BLaER1 (cell line): ENCODE results near the gene CIT.

ENCODE experiments used
- H3K27ac ChIP-seq: shearing (Covaris generic); formaldehyde crosslinking; 2 replicates; pipeline ENCODE4 v1.8.1; 2022
- H3K27me3 ChIP-seq: shearing (Covaris generic); formaldehyde crosslinking; 2 replicates; pipeline ENCODE4 v1.8.1; 2022
- H3K36me3 ChIP-seq: shearing (Covaris generic); formaldehyde crosslinking; 2 replicates; pipeline ENCODE4 v1.8.1; 2022
- H3K4me1 ChIP-seq: shearing (Covaris generic); formaldehyde crosslinking; 2 replicates; pipeline ENCODE4 v1.8.1; 2022
- H3K4me2 ChIP-seq: shearing (Covaris generic); formaldehyde crosslinking; 2 replicates; pipeline ENCODE4 v1.8.1; 2022
- H3K4me3 ChIP-seq: shearing (Covaris generic); formaldehyde crosslinking; 2 replicates; pipeline ENCODE4 v1.8.1; 2022
- H3K9ac ChIP-seq: shearing (Covaris generic); formaldehyde crosslinking; 2 replicates; pipeline ENCODE4 v1.8.1; 2022
- H3K9me3 ChIP-seq: shearing (Covaris generic); formaldehyde crosslinking; 2 replicates; pipeline ENCODE4 v1.8.1; 2022
- H4K20me1 ChIP-seq: shearing (Covaris generic); formaldehyde crosslinking; 2 replicates; pipeline ENCODE4 v1.8.1; 2022
- Cebpa-rat ChIP-seq: shearing (Covaris generic); IDR thresholded peaks from 2 replicates; pipeline ENCODE4 v1.8.1; 2022

CIT gene

GRCh38 chr12:119781804-119782203 is 95.3 kb downstream of the CIT start:
- no peak overlapping the region for H3K4me3 ChIP-seq
- H3K4me1 ChIP-seq = no peaks in the 10 kb centered on the region
- H3K9me3 ChIP-seq = no peaks in the 10 kb centered on the region
- no peaks in the 10 kb centered on the region for H3K27me3 ChIP-seq
- no peaks in the 10 kb centered on the region for H4K20me1 ChIP-seq
- H3K36me3 ChIP-seq = peaks cover 98% of the 10 kb centered on the region
- H3K9ac ChIP-seq = no peak overlapping the region
- no peak overlapping the region for H3K4me2 ChIP-seq
- TF ChIP-seq Cebpa-rat = no peak
- no peak overlapping the region for H3K27ac ChIP-seq

- H3K9me3 ChIP-seq = no peaks in the 10 kb centered on the region
- H3K27ac ChIP-seq = no peak overlapping the region
- no peaks in the 10 kb centered on the region for H4K20me1 ChIP-seq
- no peak overlapping the region for H3K9ac ChIP-seq
- no peak overlapping the region for H3K4me2 ChIP-seq
- no peak for TF ChIP-seq Cebpa-rat
- no peak overlapping the region for H3K4me3 ChIP-seq
- peaks cover 98% of the 10 kb centered on the region for H3K36me3 ChIP-seq
- H3K27me3 ChIP-seq = no peaks in the 10 kb centered on the region
- no peaks in the 10 kb centered on the region for H3K4me1 ChIP-seq
Observed at GRCh38 chr12:119780786-119781434, 96.2 kb downstream of the CIT start.

- Histone ChIP-seq H3K4me1 (no peaks in the 10 kb centered on the region), H3K27ac (no peak overlapping the region), H3K9ac (no peak overlapping the region), H4K20me1 (no peaks in the 10 kb centered on the region), H3K9me3 (no peaks in the 10 kb centered on the region), H3K4me3 (no peak overlapping the region), H3K27me3 (no peaks in the 10 kb centered on the region), H3K4me2 (no peak overlapping the region), H3K36me3 (peaks cover 97% of the 10 kb centered on the region)
- no peak for TF ChIP-seq Cebpa-rat
Observed at GRCh38 chr12:119775246-119775895, 101.7 kb downstream of the CIT start.

- Histone ChIP-seq H3K27me3 (no peaks in the 10 kb centered on the region), H3K9me3 (no peaks in the 10 kb centered on the region), H3K4me3 (no peak overlapping the region), H4K20me1 (no peaks in the 10 kb centered on the region), H3K9ac (no peak overlapping the region), H3K27ac (no peak overlapping the region), H3K36me3 (peaks cover 93% of the 10 kb centered on the region), H3K4me2 (no peak overlapping the region), H3K4me1 (no peaks in the 10 kb centered on the region)
- TF ChIP-seq Cebpa-rat = no peak
Observed at GRCh38 chr12:119772431-119772830, 104.7 kb downstream of the CIT start.

GRCh38 chr12:119770146-119770545 is 107.0 kb downstream of the CIT start:
- no peak overlapping the region for H3K27ac ChIP-seq
- H4K20me1 ChIP-seq = no peaks in the 10 kb centered on the region
- H3K4me2 ChIP-seq = no peak overlapping the region
- H3K4me3 ChIP-seq = no peak overlapping the region
- H3K9me3 ChIP-seq = no peaks in the 10 kb centered on the region
- no peak overlapping the region for H3K9ac ChIP-seq
- H3K27me3 ChIP-seq = no peaks in the 10 kb centered on the region
- no peak for TF ChIP-seq Cebpa-rat
- H3K36me3 ChIP-seq = peaks cover 92% of the 10 kb centered on the region
- no peaks in the 10 kb centered on the region for H3K4me1 ChIP-seq

- H3K27me3 ChIP-seq = no peaks in the 10 kb centered on the region
- no peak overlapping the region for H3K4me2 ChIP-seq
- H4K20me1 ChIP-seq = no peaks in the 10 kb centered on the region
- H3K36me3 ChIP-seq = peaks cover 97% of the 10 kb centered on the region
- TF ChIP-seq Cebpa-rat = no peak
- H3K4me3 ChIP-seq = no peak overlapping the region
- H3K27ac ChIP-seq = no peak overlapping the region
- H3K9ac ChIP-seq = no peak overlapping the region
- H3K9me3 ChIP-seq = no peaks in the 10 kb centered on the region
- no peaks in the 10 kb centered on the region for H3K4me1 ChIP-seq
Observed at GRCh38 chr12:119762619-119763018, 114.5 kb downstream of the CIT start.

GRCh38 chr12:119758722-119759121 is 118.4 kb downstream of the CIT start:
- Histone ChIP-seq H3K4me1 (no peaks in the 10 kb centered on the region), H3K4me2 (no peak overlapping the region), H3K36me3 (peaks cover 100% of the 10 kb centered on the region), H3K4me3 (no peak overlapping the region), H4K20me1 (no peaks in the 10 kb centered on the region), H3K9ac (no peak overlapping the region), H3K27me3 (no peaks in the 10 kb centered on the region), H3K27ac (no peak overlapping the region), H3K9me3 (no peaks in the 10 kb centered on the region)
- no peak for TF ChIP-seq Cebpa-rat

GRCh38 chr12:119758234-119758633 is 118.9 kb downstream of the CIT start:
- TF ChIP-seq Cebpa-rat = no peak
- Histone ChIP-seq H3K27me3 (no peaks in the 10 kb centered on the region), H3K36me3 (peaks cover 100% of the 10 kb centered on the region), H3K27ac (no peak overlapping the region), H3K4me2 (no peak overlapping the region), H3K4me1 (no peaks in the 10 kb centered on the region), H3K4me3 (no peak overlapping the region), H3K9ac (no peak overlapping the region), H4K20me1 (no peaks in the 10 kb centered on the region), H3K9me3 (no peaks in the 10 kb centered on the region)

- Histone ChIP-seq H3K27me3 (no peaks in the 10 kb centered on the region), H3K4me3 (no peak overlapping the region), H3K4me2 (no peak overlapping the region), H4K20me1 (no peaks in the 10 kb centered on the region), H3K9ac (no peak overlapping the region), H3K9me3 (0 out of 2 replicates have a peak, but pooled peaks cover 1% of the 10 kb centered on the region), H3K27ac (no peak overlapping the region), H3K4me1 (no peaks in the 10 kb centered on the region), H3K36me3 (peaks cover 98% of the 10 kb centered on the region)
- no peak for TF ChIP-seq Cebpa-rat
Observed at GRCh38 chr12:119751961-119752360, 125.2 kb downstream of the CIT start.

- Histone ChIP-seq H3K9ac (no peak overlapping the region), H4K20me1 (no peaks in the 10 kb centered on the region), H3K27ac (no peak overlapping the region), H3K9me3 (peaks cover 24% of the 10 kb centered on the region), H3K27me3 (no peaks in the 10 kb centered on the region), H3K4me2 (no peak overlapping the region), H3K4me3 (no peak overlapping the region), H3K4me1 (no peaks in the 10 kb centered on the region), H3K36me3 (peaks cover 97% of the 10 kb centered on the region)
- TF ChIP-seq Cebpa-rat = no peak
Observed at GRCh38 chr12:119749666-119750065, 127.5 kb downstream of the CIT start.
